Tibial artery (tissue), 4 donors: ENCODE results near the gene GANC.
A peak's percentile ranks its signal among the peaks of the same experiment; 100 is the strongest.

ENCODE experiments used
- DNase-seq, 2 donors: peaks; one replicate each; pipeline ENCODE4 v3.0.0-alpha.2; 2019
- H3K27ac ChIP-seq, 2 donors: fragments of 200-600 bp; sonication (generic) in 1 of 2; 1 replicate in 1 of 2; 2 replicates in 1 of 2; pipeline ENCODE4 v1.5.1; 2018 to 2019; ENCODE audit warnings: mild to moderate bottlenecking in 1 of 2
- H3K27me3 ChIP-seq, 2 donors: fragments of 200-600 bp; sonication (generic) in 1 of 2; one replicate each; pipeline versions ENCODE4 v1.5.1 to v1.6.0; 2016 to 2019
- H3K36me3 ChIP-seq, 3 donors: fragments of 200-600 bp; sonication (generic) in 2 of 3; one replicate each; pipeline ENCODE4 v1.5.1; 2016 to 2019; ENCODE audit warnings: mild to moderate bottlenecking in 2 of 3
- H3K4me1 ChIP-seq, 4 donors: fragments of 200-600 bp; sonication (generic) in 2 of 4; 1 replicate in 3 of 4; 2 replicates in 1 of 4; pipeline ENCODE4 v1.5.1; 2016 to 2019
- H3K4me3 ChIP-seq, 2 donors: fragments of 200-600 bp; sonication (generic) in 1 of 2; 1 replicate in 1 of 2; 2 replicates in 1 of 2; pipeline ENCODE4 v1.5.1; 2018 to 2019; ENCODE audit warnings: mild to moderate bottlenecking in 2 of 2
- H3K9me3 ChIP-seq, 3 donors: fragments of 200-600 bp; sonication (generic) in 1 of 3; one replicate each; pipeline ENCODE4 v1.5.1; 2016 to 2019
- CTCF ChIP-seq, 2 experiments: fragments of 200-600 bp in 1 of 2; fragments of 450-650 bp in 1 of 2; IDR thresholded peaks; one replicate each; pipeline ENCODE4 v1.5.1; 2017 to 2019; ENCODE audit warnings: antibody characterized with exemption in 2 of 2, mild to moderate bottlenecking in 1 of 2, moderate library complexity in 1 of 2
- intact Hi-C: fragments of 100-400 bp; cut with DNase I; formaldehyde crosslinking; loops from one replicate; pipeline ENCODE4 v1.15.0; 2023; ENCODE audit warnings: low total_unique reads

Gene GANC

GRCh38 chr15:42274702-42274989, 1.6 kb downstream of the GANC start:
- no peak for DNase-seq

GRCh38 chr15:42275780-42276391, 2.9 kb downstream of the GANC start:
- H3K4me1 ChIP-seq: peaks cover 0 to 41% (median 24%) of the 10 kb centered on the region in 4 donors

More at GRCh38 chr15:42274702-42274989, 1.6 kb downstream of the GANC start:
- Histone ChIP-seq H3K9me3 (no peaks in the 10 kb centered on the region), H3K4me3 (peak overlapping the region; percentile 67 to 83), H3K36me3 (peaks cover 12 to 14% (median 14%) of the 10 kb centered on the region in 3 donors), H3K27me3 (no peaks in the 10 kb centered on the region), H3K27ac (peak overlapping the region; percentile 95 to 97), H3K4me1 (peaks cover 0 to 52% (median 31%) of the 10 kb centered on the region in 4 donors)
- no peak for TF ChIP-seq CTCF (IDR thresholded peaks at IDR 0.05)
- intact Hi-C loops: no loop called here

GRCh38 chr15:42276762-42277161, 3.8 kb downstream of the GANC start:
- H3K9me3 ChIP-seq: no peaks in the 10 kb centered on the region
- no peak for TF ChIP-seq CTCF (IDR thresholded peaks at IDR 0.05)
- no peak for DNase-seq
- intact Hi-C loops: no loop called here
- H3K4me3 ChIP-seq: no peak overlapping the region
- peaks cover 27 to 29% (median 28%) of the 10 kb centered on the region in 3 donors for H3K36me3 ChIP-seq
- H3K4me1 ChIP-seq: peaks cover 0 to 32% (median 16%) of the 10 kb centered on the region in 4 donors
- no peak overlapping the region for H3K27ac ChIP-seq
- no peaks in the 10 kb centered on the region for H3K27me3 ChIP-seq

More at GRCh38 chr15:42275780-42276391, 2.9 kb downstream of the GANC start:
- Histone ChIP-seq H3K27ac (peak overlapping the region; percentile 95 to 97), H3K4me3 (peak overlapping the region; percentile 67 to 83), H3K27me3 (no peaks in the 10 kb centered on the region), H3K36me3 (peaks cover 21 to 22% (median 21%) of the 10 kb centered on the region in 3 donors), H3K9me3 (no peaks in the 10 kb centered on the region)
- intact Hi-C loops: no loop called here
- no peak for TF ChIP-seq CTCF (IDR thresholded peaks at IDR 0.05)
- no peak for DNase-seq

GRCh38 chr15:42279234-42279723, 6.3 kb downstream of the GANC start:
- no peaks in the 10 kb centered on the region for H3K9me3 ChIP-seq
- H3K4me3 ChIP-seq: no peak overlapping the region
- no peaks in the 10 kb centered on the region for H3K27me3 ChIP-seq
- no peak for TF ChIP-seq CTCF (IDR thresholded peaks at IDR 0.05)
- peaks cover 35 to 45% (median 37%) of the 10 kb centered on the region in 3 donors for H3K36me3 ChIP-seq
- no peak for DNase-seq
- H3K27ac ChIP-seq: no peak overlapping the region
- intact Hi-C loops: no loop called here
- H3K4me1 ChIP-seq: peaks cover 0 to 24% (median 15%) of the 10 kb centered on the region in 4 donors

GRCh38 chr15:42282344-42282743, 9.3 kb downstream of the GANC start:
- TF ChIP-seq CTCF (IDR thresholded peaks at IDR 0.05): no peak
- Histone ChIP-seq H3K4me1 (no peaks in the 10 kb centered on the region), H3K36me3 (peaks cover 45 to 55% (median 50%) of the 10 kb centered on the region in 3 donors), H3K4me3 (no peak overlapping the region), H3K9me3 (no peaks in the 10 kb centered on the region), H3K27ac (no peak overlapping the region), H3K27me3 (no peaks in the 10 kb centered on the region)
- DNase-seq: no peak
- intact Hi-C loops: no loop called here
